ENCODE measurements around the gene ARHGAP23. TPM values are rescaled to one million over a fixed set of nuclear protein-coding genes. Genes with fewer than 3 reads are reported as not detected.
"Not testable (repeated sequence)": the region's sequence is repeated elsewhere in the genome, so short reads cannot be mapped to it uniquely, and the experiment has no call there.

The ARHGAP23 gene
- total RNA-seq, 1 experiment from 2014 or later: 56.4 TPM

- H3K27ac ChIP-seq: peak overlapping the region; percentile 54
- DNase-seq (ENCODE audit: low read depth in 1 of 2, low spot score in 2 of 2): no peak
- H3K4me1 ChIP-seq (replicated peaks): peaks cover 39% of the 10 kb centered on the region
- H3K36me3 ChIP-seq: peaks cover 11% of the 10 kb centered on the region
- no peaks in the 10 kb centered on the region for H3K27me3 ChIP-seq (replicated peaks)
- H3K4me3 ChIP-seq: peak overlapping the region; percentile 95
- H3K9me3 ChIP-seq (replicated peaks): no peaks in the 10 kb centered on the region
Measured at GRCh38 chr17:38427160-38427949, 909 bp upstream of the ARHGAP23 start.

GRCh38 chr17:38428643-38429371, 543 bp downstream of the ARHGAP23 start:
- Histone ChIP-seq H3K27ac (peak overlapping the region; percentile 63), H3K4me3 (peak overlapping the region; percentile 95), H3K9me3 (replicated peaks) (no peaks in the 10 kb centered on the region), H3K4me1 (replicated peaks) (peaks cover 39% of the 10 kb centered on the region), H3K36me3 (peaks cover 11% of the 10 kb centered on the region), H3K27me3 (replicated peaks) (no peaks in the 10 kb centered on the region)
- DNase-seq (ENCODE audit: low read depth in 1 of 2, low spot score in 2 of 2): peak; percentile 76 to 78

- H3K36me3 ChIP-seq: peaks cover 11% of the 10 kb centered on the region
- H3K4me1 ChIP-seq (replicated peaks): peaks cover 39% of the 10 kb centered on the region
- no peak overlapping the region for H3K27ac ChIP-seq
- no peak for DNase-seq (ENCODE audit: low read depth in 1 of 2, low spot score in 2 of 2)
- peak overlapping the region; percentile 95 for H3K4me3 ChIP-seq
- H3K27me3 ChIP-seq (replicated peaks): no peaks in the 10 kb centered on the region
- H3K9me3 ChIP-seq (replicated peaks): no peaks in the 10 kb centered on the region
Measured at GRCh38 chr17:38429476-38430100, 1.3 kb downstream of the ARHGAP23 start.

DNA sequence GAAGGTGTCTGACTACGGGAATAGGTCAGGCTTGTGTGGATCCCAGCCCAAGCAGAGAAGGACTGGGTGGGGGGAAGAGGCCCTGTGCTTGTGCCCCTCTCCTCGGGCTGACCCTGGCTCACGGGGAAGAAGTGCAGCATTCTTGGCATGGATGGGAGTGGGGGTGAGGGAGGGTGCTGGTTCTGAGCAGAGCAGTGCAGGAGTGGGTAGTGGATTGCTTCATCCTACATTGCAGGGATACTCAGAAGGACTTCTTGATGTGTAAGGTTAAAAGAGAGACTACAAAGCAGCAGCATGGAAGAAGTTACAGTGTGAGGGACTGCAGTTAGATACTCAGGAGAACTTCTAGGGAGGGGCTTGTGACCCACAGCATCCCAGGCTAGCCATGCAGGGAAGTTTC, 2.1 kb downstream of the ARHGAP23 start:
- H3K9me3 ChIP-seq (replicated peaks): no peaks in the 10 kb centered on the region
- peaks cover 39% of the 10 kb centered on the region for H3K4me1 ChIP-seq (replicated peaks)
- H3K4me3 ChIP-seq: no peak overlapping the region
- H3K27ac ChIP-seq: no peak overlapping the region
- DNase-seq (ENCODE audit: low read depth in 1 of 2, low spot score in 2 of 2): no peak
- peaks cover 11% of the 10 kb centered on the region for H3K36me3 ChIP-seq
- H3K27me3 ChIP-seq (replicated peaks): no peaks in the 10 kb centered on the region

GRCh38 chr17:38430822-38431221, 2.6 kb downstream of the ARHGAP23 start:
- H3K9me3 ChIP-seq (replicated peaks): no peaks in the 10 kb centered on the region
- no peaks in the 10 kb centered on the region for H3K27me3 ChIP-seq (replicated peaks)
- DNase-seq (ENCODE audit: low read depth in 1 of 2, low spot score in 2 of 2): no peak
- no peak overlapping the region for H3K27ac ChIP-seq
- peaks cover 34% of the 10 kb centered on the region for H3K4me1 ChIP-seq (replicated peaks)
- H3K36me3 ChIP-seq: peaks cover 11% of the 10 kb centered on the region
- no peak overlapping the region for H3K4me3 ChIP-seq

DNA sequence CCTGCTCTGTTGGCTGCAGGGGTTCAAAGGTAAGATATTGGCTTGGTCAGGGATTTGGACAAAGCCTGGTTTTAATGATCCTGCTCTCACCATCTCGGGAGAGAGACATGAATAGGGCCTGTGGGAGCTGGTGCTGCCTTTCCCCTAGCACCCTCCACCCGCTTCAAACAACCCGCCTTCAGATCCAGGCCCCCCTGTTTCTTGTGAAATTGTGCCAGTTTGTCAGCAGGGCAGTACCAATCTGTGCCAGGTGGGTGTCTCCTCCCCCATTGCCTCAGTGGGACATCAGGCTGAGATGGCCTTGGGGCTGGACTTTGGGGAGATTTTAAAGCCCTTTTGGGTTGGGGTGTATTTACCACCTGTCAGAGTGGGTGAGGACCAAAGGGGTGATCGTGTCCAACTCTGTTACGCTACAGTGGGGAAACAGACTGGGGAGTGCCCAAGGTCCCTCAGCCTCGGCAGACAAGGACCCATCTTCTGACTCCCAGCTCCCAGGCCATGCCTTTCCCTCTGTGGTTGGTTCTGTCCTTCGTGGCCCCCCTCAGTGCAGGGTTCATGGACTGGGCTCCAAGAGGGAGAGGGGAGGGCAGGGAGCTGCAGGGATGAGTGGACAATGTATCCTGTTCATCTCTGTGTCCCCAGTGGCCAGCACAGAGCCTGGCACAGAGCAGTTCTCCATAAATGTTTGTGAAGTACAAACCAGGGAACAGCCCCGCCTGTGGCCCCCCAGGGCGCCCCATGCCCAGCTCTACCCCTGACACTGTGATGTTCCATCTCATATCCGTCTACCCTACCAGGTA, 3.3 kb downstream of the ARHGAP23 start:
- no peak for DNase-seq (ENCODE audit: low read depth in 1 of 2, low spot score in 2 of 2)

DNA sequence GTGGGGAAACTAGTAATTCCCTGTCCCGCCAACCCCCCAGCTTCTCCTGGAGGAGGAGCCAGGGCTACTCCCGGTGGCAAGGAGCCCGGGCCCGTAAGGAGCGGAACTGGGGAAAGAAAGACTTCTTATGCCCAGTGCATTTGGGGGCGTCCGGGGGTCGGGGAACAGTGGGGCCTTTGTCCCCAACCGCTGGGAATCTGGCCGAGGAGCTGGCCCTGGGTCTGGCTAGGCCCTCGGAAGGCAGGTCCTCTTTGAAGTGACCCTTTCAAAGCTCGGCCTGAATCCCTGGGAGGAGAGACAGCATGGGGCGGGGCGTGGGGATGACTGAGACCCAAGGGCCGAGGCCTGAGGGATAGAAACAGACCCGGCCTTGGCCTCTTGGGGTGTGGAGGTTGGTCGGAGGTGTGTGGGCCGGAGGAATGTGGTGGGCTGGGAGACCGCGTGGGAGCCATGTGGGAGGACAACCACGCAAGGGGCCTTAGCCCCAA, 6.0 kb downstream of the ARHGAP23 start:
- peaks cover 5% of the 10 kb centered on the region; the same call in 1 of the 2 replicates for H3K36me3 ChIP-seq
- peaks cover 10% of the 10 kb centered on the region for H3K4me1 ChIP-seq (replicated peaks)
- H3K4me3 ChIP-seq: no peak overlapping the region
- no peaks in the 10 kb centered on the region for H3K27me3 ChIP-seq (replicated peaks)
- no peak overlapping the region for H3K27ac ChIP-seq
- H3K9me3 ChIP-seq (replicated peaks): no peaks in the 10 kb centered on the region
- no peak for DNase-seq (ENCODE audit: low read depth in 1 of 2, low spot score in 2 of 2)

More for the DNA sequence above, 3.3 kb downstream of the ARHGAP23 start:
- Histone ChIP-seq H3K27me3 (replicated peaks) (no peaks in the 10 kb centered on the region), H3K27ac (no peak overlapping the region), H3K4me1 (replicated peaks) (peaks cover 30% of the 10 kb centered on the region), H3K4me3 (no peak overlapping the region), H3K36me3 (peaks cover 11% of the 10 kb centered on the region), H3K9me3 (replicated peaks) (no peaks in the 10 kb centered on the region)

- Histone ChIP-seq H3K27me3 (replicated peaks) (no peaks in the 10 kb centered on the region), H3K36me3 (peaks cover 5% of the 10 kb centered on the region), H3K9me3 (replicated peaks) (no peaks in the 10 kb centered on the region), H3K4me3 (no peak overlapping the region), H3K4me1 (replicated peaks) (no peaks in the 10 kb centered on the region), H3K27ac (no peak overlapping the region)
- DNase-seq (ENCODE audit: low read depth in 1 of 2, low spot score in 2 of 2): no peak
Measured at GRCh38 chr17:38435795-38436194, 7.5 kb downstream of the ARHGAP23 start.

- Histone ChIP-seq H3K4me3 (no peak overlapping the region), H3K9me3 (replicated peaks) (no peaks in the 10 kb centered on the region), H3K4me1 (replicated peaks) (no peaks in the 10 kb centered on the region), H3K36me3 (peaks cover 5% of the 10 kb centered on the region), H3K27ac (no peak overlapping the region), H3K27me3 (replicated peaks) (no peaks in the 10 kb centered on the region)
- no peak for DNase-seq (ENCODE audit: low read depth in 1 of 2, low spot score in 2 of 2)
Measured at GRCh38 chr17:38436386-38436785, 8.1 kb downstream of the ARHGAP23 start.

DNA sequence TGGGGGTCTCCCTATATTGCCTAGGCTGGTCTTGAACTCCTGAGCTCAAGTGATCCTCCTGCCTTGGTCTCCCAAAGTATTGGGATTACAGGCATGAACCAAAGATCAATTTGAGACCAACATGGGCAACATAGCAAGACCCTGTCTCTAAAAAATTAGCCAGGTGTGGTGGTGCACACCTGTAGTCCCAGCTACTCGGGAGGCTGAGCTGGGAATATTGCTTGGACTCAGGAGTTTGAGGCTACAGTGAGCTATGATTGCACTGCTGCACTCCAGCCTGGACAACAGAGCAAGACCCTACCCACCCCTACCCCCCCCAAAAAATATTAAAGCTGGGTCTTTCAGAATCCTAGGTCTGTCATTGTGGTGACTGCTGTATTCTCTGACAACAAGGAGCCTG, 9.0 kb downstream of the ARHGAP23 start:
- H3K27ac ChIP-seq; DNase-seq (ENCODE audit: low read depth in 1 of 2, low spot score in 2 of 2); H3K36me3 ChIP-seq; H3K4me3 ChIP-seq; H3K27me3 ChIP-seq (replicated peaks); H3K9me3 ChIP-seq (replicated peaks); H3K4me1 ChIP-seq (replicated peaks): not testable (repeated sequence)

GRCh38 chr17:38439436-38439835, 11.2 kb downstream of the ARHGAP23 start:
- DNase-seq (ENCODE audit: low read depth in 1 of 2, low spot score in 2 of 2): no peak
- Histone ChIP-seq H3K27me3 (replicated peaks) (no peaks in the 10 kb centered on the region), H3K27ac (no peak overlapping the region), H3K36me3 (peaks cover 8% of the 10 kb centered on the region), H3K4me1 (replicated peaks) (peaks cover 6% of the 10 kb centered on the region), H3K4me3 (no peak overlapping the region), H3K9me3 (replicated peaks) (no peaks in the 10 kb centered on the region)

DNA sequence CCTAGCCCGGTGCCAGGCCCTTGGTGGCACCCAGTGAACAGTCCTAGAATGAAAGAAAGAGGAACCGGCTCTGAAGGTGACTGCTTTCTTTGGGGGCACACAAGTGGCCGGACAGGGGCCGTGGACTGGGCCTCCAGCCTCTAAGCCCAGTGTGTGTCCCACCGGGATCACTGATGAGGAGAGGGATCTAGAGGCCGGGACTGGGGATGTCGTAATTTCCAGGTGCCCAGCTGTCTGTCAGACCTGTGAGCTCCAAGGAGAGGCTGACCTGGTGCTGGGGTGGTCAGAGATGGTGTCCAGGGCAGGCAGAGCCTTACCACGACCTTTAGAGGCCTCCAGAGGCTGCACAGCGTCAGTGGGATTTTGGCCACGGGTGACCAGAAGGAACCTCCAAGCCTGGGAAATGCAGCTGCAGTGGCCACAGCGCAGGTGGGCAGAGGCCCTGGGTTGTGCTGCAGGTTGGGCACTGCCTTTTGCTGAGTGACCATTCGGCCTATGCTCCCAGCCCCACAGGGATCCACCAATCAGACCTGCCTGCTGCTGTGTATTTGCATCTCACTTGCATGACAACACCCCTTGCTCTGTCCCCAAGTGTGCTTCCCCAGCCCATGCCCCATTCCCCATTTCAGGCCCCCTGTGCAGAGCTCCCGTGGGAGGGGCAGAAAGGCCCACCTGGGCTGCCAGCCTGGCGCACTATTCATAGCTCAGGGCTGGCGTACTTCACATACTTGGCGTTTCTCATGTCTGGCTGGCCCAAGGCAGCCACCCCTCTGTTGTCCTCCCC, 12.5 kb downstream of the ARHGAP23 start:
- H3K9me3 ChIP-seq (replicated peaks): no peaks in the 10 kb centered on the region
- no peak overlapping the region for H3K27ac ChIP-seq
- peaks cover 13% of the 10 kb centered on the region for H3K36me3 ChIP-seq

More for the DNA sequence above, 12.5 kb downstream of the ARHGAP23 start:
- peaks cover 7% of the 10 kb centered on the region for H3K4me1 ChIP-seq (replicated peaks)
- H3K27me3 ChIP-seq (replicated peaks): no peaks in the 10 kb centered on the region
- DNase-seq (ENCODE audit: low read depth in 1 of 2, low spot score in 2 of 2): no peak
- H3K4me3 ChIP-seq: no peak overlapping the region
